ENCODE data around the gene EIF4E3.

GRCh38 chr3:71650372-71650771 lies 74.8 kb downstream of the EIF4E3 start:
- no peak for TF ChIP-seq EZH2 (IDR thresholded peaks at IDR 0.05; ENCODE audit: low read length, missing control alignments)
- no peak for TF ChIP-seq CTCF (conservative IDR thresholded peaks at IDR 0.05 in 1 of 2, IDR thresholded peaks at IDR 0.05 in 1 of 2; ENCODE audit: low read depth in 1 of 2, low read length in 2 of 2)
